GM19463 (cell line): ENCODE data around the gene POLDIP2.

Experiments
- ATAC-seq: cut with Tn5 transposase; IDR thresholded peaks from one replicate; pipeline ENCODE4 v1.9.1; 2021; ENCODE audit warnings: mild to moderate bottlenecking, moderate library complexity; ENCODE audit not compliant: unreplicated experiment

POLDIP2 gene

GRCh38 chr17:28367641-28368305 lies 10.4 kb upstream of the POLDIP2 start:
- ATAC-seq = no peak

DNA sequence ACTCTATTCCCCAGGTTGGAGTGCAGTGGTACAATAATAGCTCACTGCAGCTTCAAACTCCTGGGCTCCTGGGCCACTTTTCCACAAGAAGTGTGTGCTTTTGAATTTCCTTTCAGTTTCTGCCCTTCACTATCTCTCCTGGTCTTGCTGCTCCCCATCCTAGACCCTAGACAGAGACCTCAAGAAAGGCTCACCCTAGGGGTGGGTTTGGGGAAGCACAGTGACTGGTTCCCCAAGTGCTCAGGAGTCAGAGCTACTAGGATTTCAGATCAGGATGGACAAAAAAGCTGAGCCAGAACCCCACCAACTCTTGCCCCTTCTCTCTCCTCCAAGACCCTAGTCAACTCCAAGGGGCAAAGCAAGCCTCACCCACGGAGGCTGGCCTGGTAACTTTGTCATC lies 9.3 kb upstream of the POLDIP2 start:
- no peak for ATAC-seq

- no peak for ATAC-seq
Observed at GRCh38 chr17:28365487-28365886, 8.2 kb upstream of the POLDIP2 start.

DNA sequence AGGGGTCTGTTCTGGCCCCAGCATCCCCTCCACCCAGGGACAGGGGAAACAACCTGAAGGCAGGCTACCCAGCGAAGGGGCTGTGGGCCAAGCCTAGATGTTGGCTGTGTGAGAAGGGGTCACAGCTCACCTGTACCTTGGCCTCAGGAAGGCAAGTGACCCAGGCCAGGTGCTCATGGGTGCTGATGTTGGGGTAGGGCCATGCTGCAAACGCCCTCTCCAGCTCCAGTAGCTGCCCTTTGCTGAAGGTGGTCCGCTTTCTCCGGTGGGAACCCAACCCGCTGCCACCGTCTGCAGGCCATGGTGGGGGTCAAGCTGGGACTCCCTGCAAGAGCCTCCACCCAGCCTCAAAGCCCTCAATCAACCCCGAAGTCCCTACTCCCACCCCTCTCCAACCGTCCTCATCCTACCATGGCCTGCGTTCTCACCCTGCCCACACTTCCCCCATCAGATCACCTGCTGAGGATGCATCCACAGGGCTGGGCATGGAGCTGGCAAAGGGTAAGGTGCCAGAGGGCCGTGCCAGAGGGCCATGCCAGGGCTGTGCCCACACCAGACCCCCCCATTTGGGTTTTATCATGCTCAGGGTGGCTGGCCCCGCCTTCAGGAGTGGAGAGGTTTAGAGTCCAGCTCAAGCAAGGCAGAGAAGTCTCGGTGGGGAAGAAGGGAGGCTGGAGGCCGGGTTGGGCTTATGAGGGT lies 7.5 kb upstream of the POLDIP2 start, which contains the start of gene SEBOX:
Gene SEBOX (minus strand): TSS at position 535 of the 699 bp plus-strand sequence. CDS start 48 bp downstream, at position 487.
- ATAC-seq = no peak

DNA sequence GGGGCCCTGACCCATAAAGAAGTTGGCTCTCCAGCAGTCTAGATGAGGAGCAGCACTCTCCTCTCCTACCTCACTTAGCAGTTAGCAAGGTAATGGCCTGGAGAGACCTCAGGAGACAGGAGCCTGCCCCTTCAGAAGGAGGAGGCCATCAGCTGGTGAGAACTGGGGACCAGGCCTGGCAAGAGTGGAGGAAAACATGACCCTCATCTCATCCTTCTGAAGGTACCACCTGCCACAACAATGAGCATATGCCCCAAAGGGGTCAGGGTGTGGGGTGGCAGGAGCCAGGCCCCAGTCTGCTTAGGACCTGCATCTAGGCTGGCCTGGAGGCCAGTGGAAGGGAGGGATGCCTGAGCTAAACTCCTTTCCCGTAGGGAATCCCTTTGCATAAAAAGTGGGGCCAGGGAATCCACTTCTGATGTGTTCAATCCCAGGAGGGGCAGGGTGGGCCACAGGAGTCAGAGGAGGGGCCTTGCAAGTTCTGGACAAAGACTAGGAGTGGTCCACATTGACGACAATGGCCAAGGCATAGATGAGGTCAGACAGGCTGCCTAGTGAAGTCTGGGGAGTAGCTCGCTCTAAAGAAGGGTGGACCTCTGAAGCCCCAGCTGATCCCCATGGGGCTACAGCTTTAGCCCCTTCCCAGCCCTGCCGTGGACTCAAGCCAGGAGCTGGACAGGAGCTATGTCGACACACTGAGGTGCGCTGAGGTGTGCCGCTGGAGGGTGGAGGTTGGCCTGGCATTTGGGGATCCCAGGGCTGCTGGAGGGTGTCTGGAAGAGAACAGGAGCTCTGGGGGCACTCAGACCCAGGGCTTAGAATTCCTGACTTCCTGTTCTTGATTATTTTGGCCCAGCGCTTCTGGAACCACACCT lies 6.7 kb upstream of the POLDIP2 start:
- ATAC-seq = no peak

DNA sequence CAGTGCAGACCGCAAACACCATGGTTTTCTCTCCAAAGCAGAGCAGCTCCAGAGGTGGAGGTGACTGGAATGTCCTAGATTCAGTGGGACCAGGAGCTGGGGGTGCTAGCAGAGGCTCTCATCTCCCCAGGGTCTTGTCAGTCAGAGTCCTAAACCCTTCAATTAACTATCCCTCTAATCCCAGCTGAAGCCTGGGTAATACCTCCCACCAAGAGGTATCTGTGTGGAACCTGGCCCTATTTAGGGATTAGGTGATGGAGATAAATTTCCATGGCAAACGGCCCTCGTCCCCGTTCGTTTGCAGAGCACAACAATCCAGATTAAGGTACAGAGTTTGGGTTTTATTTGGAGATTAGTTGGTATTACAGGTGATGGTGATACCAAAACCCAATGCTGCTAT lies 5.9 kb upstream of the POLDIP2 start:
- ATAC-seq = no peak

DNA sequence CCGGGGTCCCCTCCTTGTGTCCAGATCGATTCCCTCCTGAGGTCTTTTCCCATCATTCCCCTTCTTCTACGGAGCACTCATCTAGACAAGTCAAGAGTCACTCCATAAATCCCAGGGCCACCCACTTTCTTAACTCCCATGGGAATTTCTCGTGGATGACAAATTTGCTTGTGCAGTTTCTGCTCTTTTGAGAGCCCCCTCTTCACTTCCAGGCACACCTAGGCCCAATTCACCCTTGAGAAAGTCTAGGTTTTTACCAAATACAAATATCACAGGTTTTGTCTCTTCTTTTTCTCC lies 522 bp upstream of the POLDIP2 start:
- ATAC-seq = no peak

- no peak for ATAC-seq
Observed at GRCh38 chr17:28350271-28350670, 7.1 kb downstream of the POLDIP2 start.

DNA sequence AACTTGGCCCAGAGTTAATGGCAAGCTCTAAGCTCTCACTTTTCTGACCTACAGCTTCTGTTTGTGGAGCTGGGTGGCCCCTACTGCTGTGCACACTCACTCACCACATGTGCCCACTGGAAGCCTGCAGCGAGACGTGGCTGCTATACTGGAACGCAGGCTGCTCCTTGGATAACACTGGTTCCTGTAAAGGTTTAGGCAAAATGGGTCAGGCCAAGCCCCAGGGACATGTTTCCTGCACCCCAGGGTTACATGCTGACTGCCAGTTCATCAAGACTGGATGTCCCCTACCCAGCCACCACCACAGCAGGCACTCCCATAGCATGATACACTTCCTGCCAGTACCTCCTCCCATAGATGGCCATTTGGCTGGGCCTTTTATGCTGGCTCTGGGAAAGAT lies 8.3 kb downstream of the POLDIP2 start:
- ATAC-seq = no peak

- no peak for ATAC-seq
Observed at GRCh38 chr17:28347261-28347891, 10.0 kb downstream of the POLDIP2 start.

GRCh38 chr17:28346746-28347246 lies 10.5 kb downstream of the POLDIP2 start:
- ATAC-seq = no peak

GRCh38 chr17:28346199-28346580 lies 11.1 kb downstream of the POLDIP2 start:
- ATAC-seq = no peak

GRCh38 chr17:28345419-28346198 lies 11.7 kb downstream of the POLDIP2 start:
- no peak for ATAC-seq

- no peak for ATAC-seq
Observed at GRCh38 chr17:28344435-28344901, 12.9 kb downstream of the POLDIP2 start.

DNA sequence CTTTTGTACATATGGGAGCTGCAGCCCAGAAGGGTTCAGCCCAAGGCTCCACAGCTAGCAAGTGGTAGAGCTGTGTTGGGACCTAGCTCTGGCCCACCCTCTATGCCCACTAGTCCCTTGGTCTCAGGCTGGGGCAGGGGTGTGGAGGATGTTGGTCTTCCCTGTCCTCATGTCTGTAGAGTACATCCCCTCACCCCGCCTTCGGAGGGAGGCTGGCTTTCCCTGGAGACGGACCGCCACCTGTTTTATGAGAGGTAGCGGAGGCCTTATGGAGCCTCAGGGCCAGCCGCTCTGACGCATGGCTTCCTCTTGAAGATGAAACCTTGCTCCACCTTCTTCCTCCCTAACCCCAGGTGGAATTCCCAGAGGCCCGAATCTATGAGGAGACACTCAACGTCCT lies 13.3 kb downstream of the POLDIP2 start:
- no peak for ATAC-seq

DNA sequence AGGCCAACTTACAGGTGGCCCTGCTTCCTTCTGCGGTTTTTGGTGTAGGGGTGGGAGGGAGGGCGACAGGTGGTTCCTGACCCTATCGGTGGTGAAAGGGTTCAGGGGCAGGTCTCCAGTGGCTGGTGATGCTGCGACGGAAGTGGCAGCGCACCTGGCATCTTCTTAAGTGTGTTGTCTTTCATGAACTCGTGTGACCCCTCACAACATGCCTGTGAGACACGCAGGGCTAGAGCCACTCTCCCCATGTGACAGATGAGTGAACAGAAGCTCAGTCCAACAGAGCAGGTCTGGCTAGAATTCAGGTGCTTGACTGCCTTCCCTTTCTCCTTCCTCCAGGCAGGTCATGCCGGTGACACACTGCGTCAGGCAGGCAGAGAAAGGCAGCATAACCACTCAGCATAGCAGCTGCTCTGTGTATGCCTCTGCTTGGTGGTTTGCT lies 13.8 kb downstream of the POLDIP2 start:
- ATAC-seq = no peak

DNA sequence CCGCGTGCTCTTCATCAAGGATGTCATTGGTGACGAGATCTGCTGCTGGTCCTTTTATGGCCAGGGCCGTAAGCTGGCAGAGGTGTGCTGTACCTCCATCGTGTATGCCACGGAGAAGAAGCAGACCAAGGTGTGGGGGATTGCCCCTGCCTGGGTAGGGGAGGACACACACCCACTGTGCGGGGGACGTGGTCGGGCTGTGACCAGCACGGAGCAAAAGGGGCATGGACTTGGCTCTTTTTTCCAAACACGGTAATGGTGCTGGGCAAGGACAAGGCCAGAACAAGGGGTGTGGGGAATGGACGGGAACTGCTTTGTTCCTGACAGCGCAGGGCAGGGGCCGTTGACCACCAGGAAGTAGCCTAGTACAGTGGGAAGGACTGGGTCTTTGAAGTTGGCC lies 15.0 kb downstream of the POLDIP2 start:
- ATAC-seq = no peak

- ATAC-seq = no peak
Observed at GRCh38 chr17:28341516-28341915, 15.8 kb downstream of the POLDIP2 start.

GRCh38 chr17:28340374-28340773 lies 17.0 kb downstream of the POLDIP2 start:
- ATAC-seq = no peak

- no peak for ATAC-seq
Observed at GRCh38 chr17:28339431-28339830, 17.9 kb downstream of the POLDIP2 start.
